GM13976 (cell line): Measurements from ENCODE around the gene CCDC83.
"Not testable (repeated sequence)": the region's sequence is repeated elsewhere in the genome, so short reads cannot be mapped to it uniquely, and the experiment has no call there.

Experiments
- DNase-seq: peaks from one replicate; pipeline ENCODE4 v3.0.0; 2012; ENCODE audit warnings: low spot score
- CTCF ChIP-seq: IDR thresholded peaks from 2 replicates; pipeline ENCODE4 v1.5.1; 2012; ENCODE audit warnings: borderline replicate concordance, mild to moderate bottlenecking; ENCODE audit not compliant: insufficient read depth; ENCODE audit errors: extremely low read depth, missing control alignments, control extremely low read depth
- in situ Hi-C: fragments of 300-500 bp; cut with MboI; formaldehyde crosslinking; loops from one replicate; pipeline ENCODE4 v1.12.0; 2022; ENCODE audit warnings: low sequenced_read_pairs, mixed read lengths, inconsistent platforms; ENCODE audit not compliant: unreplicated experiment

The CCDC83 gene

DNA sequence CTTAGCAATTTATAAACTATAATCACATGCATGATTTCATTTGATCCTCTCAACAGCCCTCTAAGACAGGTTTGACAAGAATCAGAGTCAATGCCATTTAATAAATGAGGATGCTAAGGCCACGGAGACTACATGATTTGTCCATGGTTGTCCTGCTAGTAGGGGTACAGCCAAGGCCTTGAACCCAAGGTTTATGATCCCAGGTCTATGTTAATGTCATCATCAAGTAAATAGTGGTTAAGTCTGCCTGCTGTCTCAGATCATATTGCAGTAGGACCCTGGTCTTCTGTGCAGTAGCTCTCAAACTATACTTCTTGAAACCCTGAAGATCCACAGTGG lies 26.6 kb upstream of the CCDC83 start:
- TF ChIP-seq CTCF = no peak
- in situ Hi-C loops = no loop called here
- no peak for DNase-seq

- in situ Hi-C loops = no loop called here
- DNase-seq = no peak
- TF ChIP-seq CTCF = no peak
Observed at GRCh38 chr11:85829172-85829571, 26.0 kb upstream of the CCDC83 start.

- TF ChIP-seq CTCF = no peak
- in situ Hi-C loops = no loop called here
- DNase-seq = no peak
Observed at GRCh38 chr11:85831050-85831449, 24.1 kb upstream of the CCDC83 start.

DNA sequence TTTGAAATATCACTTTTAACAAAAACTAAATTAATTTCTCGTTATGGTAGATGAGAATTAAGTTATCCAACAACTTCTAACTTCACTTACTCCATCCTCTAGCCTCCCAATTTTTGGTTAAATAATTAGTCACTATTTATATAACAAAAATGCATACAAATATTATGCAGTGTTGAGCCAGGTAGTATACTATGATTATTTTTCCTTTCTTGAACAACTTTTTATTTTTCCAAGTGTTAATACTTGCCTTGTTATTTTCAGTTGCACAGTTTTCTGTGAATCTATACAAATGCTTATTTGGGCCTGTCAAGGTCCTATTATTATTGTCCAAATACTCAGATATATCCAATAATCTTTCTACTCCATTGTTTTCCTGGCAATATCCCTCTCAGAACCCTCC lies 19.9 kb upstream of the CCDC83 start:
- in situ Hi-C loops = no loop called here

DNA sequence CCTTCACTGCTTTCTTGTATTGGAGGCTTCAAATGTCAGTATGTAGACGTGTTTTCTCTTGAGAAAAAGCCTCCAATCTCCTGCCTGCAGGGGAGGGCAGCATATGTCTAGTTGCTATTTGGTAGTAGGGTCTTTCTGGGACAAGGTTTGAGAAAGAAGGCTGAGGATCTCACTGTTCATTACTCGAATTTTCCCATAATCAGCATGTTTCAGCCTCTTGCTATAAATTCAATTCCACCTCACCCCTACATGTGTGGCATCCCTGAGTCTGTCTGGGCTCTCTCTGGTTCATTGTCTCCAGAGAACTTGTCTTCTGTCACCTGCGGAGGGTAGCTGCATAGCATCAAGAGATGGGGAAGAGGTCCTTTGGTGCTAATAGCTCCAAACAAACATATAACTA lies 19.5 kb upstream of the CCDC83 start:
- no peak for DNase-seq
- TF ChIP-seq CTCF = no peak
- in situ Hi-C loops = no loop called here

More for the DNA sequence above, 19.9 kb upstream of the CCDC83 start:
- TF ChIP-seq CTCF = no peak
- no peak for DNase-seq

GRCh38 chr11:85840932-85841331 lies 14.3 kb upstream of the CCDC83 start:
- in situ Hi-C loops = not testable (repeated sequence)

DNA sequence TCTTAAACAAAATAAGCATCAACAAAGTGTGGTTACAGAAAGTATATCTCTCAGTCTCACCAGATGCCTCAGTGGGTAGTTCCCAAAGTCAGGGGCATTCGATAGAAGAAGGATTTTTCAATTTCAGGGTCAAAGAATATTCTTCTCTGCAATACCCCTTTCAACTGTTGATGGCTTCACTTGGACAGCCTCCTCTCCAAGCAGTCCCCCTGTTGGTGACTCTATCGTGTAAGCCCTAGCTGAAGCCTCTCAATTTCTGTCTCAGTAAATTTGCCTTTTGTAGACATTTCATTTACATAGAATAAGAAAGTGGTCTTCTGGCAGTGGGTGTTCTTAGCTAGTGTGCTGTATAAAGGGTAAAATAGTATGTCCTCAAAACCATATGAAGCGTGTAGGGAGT lies 11.3 kb upstream of the CCDC83 start:
- no peak for DNase-seq
- in situ Hi-C loops = no loop called here
- no peak for TF ChIP-seq CTCF

More at GRCh38 chr11:85840932-85841331, 14.3 kb upstream of the CCDC83 start:
- DNase-seq = not testable (repeated sequence)
